Activated CD8-positive, alpha-beta memory T cell treated with anti-CD3 and anti-CD28 coated beads, Interleukin-2, amount 50 U/mL, for 24 hours (primary cell): ENCODE measurements around the gene TTLL9.

Experiments
- DNase-seq: peaks from one replicate; pipeline ENCODE4 v3.0.0-alpha.2; 2020; ENCODE audit errors: extremely low read depth

TTLL9 gene

GRCh38 chr20:31981784-31982183 is 111.3 kb downstream of the TTLL9 start:
- no peak for DNase-seq

GRCh38 chr20:31984981-31985471 is 114.6 kb downstream of the TTLL9 start:
- no peak for DNase-seq

- no peak for DNase-seq
Observed at GRCh38 chr20:31987744-31988143, 117.3 kb downstream of the TTLL9 start.

GRCh38 chr20:31988430-31989015 is 118.1 kb downstream of the TTLL9 start:
- DNase-seq: no peak

- no peak for DNase-seq
Observed at GRCh38 chr20:31989030-31989645, 118.7 kb downstream of the TTLL9 start.

- DNase-seq: no peak
Observed at GRCh38 chr20:31990641-31991338, 120.4 kb downstream of the TTLL9 start.

GRCh38 chr20:31991339-31991705 is 120.9 kb downstream of the TTLL9 start:
- no peak for DNase-seq

- DNase-seq: no peak
Observed at GRCh38 chr20:31992086-31992485, 121.7 kb downstream of the TTLL9 start.
